H9 (cell line): ENCODE measurements around the gene RCC1. TPM values are rescaled to one million over a fixed set of nuclear protein-coding genes. Genes with fewer than 3 reads are reported as not detected.

Experiments used
- DNase-seq: peaks from one replicate; pipeline ENCODE4 v3.0.0-alpha.2; 2017
- H2AFZ ChIP-seq: one replicate; pipeline ENCODE4 v1.6.1; 2013; ENCODE audit warnings: mild to moderate bottlenecking, low read length, control low read depth, moderate library complexity
- H2AK5ac ChIP-seq: 2 replicates; pipeline ENCODE4 v1.6.1; 2013; ENCODE audit warnings: low read length, control low read depth, mixed read lengths; ENCODE audit not compliant: insufficient read length
- H2BK120ac ChIP-seq: one replicate; pipeline ENCODE4 v1.6.1; 2013; ENCODE audit warnings: low read depth, mild to moderate bottlenecking, low read length, control low read depth, inconsistent platforms; ENCODE audit not compliant: poor library complexity, severe bottlenecking
- H2BK12ac ChIP-seq: 2 replicates; pipeline ENCODE4 v1.6.1; 2013; ENCODE audit warnings: low read length, control low read depth, mixed read lengths, low read depth; ENCODE audit not compliant: insufficient read length
- H2BK15ac ChIP-seq: 2 replicates; pipeline ENCODE4 v1.6.1; 2013; ENCODE audit warnings: low read depth, low read length, control low read depth
- H2BK20ac ChIP-seq: one replicate; pipeline ENCODE4 v1.6.1; 2013; ENCODE audit warnings: low read depth, mild to moderate bottlenecking, low read length, control low read depth, inconsistent platforms; ENCODE audit not compliant: poor library complexity, severe bottlenecking
- H2BK5ac ChIP-seq: 2 replicates; pipeline ENCODE4 v1.6.1; 2013; ENCODE audit warnings: low read length, control low read depth, mixed read lengths; ENCODE audit not compliant: insufficient read length
- H3K14ac ChIP-seq: 2 replicates; pipeline ENCODE4 v1.6.1; 2013; ENCODE audit warnings: low read length, control low read depth; ENCODE audit not compliant: insufficient read depth
- H3K18ac ChIP-seq: 2 replicates; pipeline ENCODE4 v1.6.1; 2013; ENCODE audit warnings: low read depth, mild to moderate bottlenecking, mixed read lengths, low read length, control low read depth; ENCODE audit not compliant: insufficient read length
- H3K23ac ChIP-seq: 2 replicates; pipeline ENCODE4 v1.6.1; 2013; ENCODE audit warnings: low read length, control low read depth, mixed read lengths, low read depth; ENCODE audit not compliant: insufficient read length
- H3K23me2 ChIP-seq: 2 replicates; pipeline ENCODE4 v1.6.1; 2013; ENCODE audit warnings: low read depth, mild to moderate bottlenecking, mixed read lengths, low read length, control low read depth; ENCODE audit not compliant: insufficient read length, poor library complexity, severe bottlenecking
- H3K27ac ChIP-seq: 2 replicates; pipeline ENCODE4 v1.5.1; 2013; ENCODE audit warnings: low read length, control low read depth, mixed read lengths, low read depth; ENCODE audit not compliant: insufficient read length
- H3K27me3 ChIP-seq: 2 replicates; pipeline ENCODE4 v1.6.1; 2013; ENCODE audit warnings: low read length, control low read depth, inconsistent platforms; ENCODE audit not compliant: insufficient read depth
- H3K4ac ChIP-seq: 2 replicates; pipeline ENCODE4 v1.6.1; 2013; ENCODE audit warnings: low read depth, mild to moderate bottlenecking, control low read depth, inconsistent platforms, low read length, moderate library complexity
- H3K4me1 ChIP-seq: 2 replicates; pipeline ENCODE4 v1.6.1; 2013; ENCODE audit warnings: low read length, control low read depth, inconsistent platforms; ENCODE audit not compliant: insufficient read depth
- H3K4me2 ChIP-seq: 2 replicates; pipeline ENCODE4 v1.6.1; 2013; ENCODE audit warnings: low read length, control low read depth, mixed read lengths; ENCODE audit not compliant: insufficient read length, insufficient read depth
- H3K56ac ChIP-seq: 2 replicates; pipeline ENCODE4 v1.6.1; 2013; ENCODE audit warnings: low read depth, mild to moderate bottlenecking, mixed read lengths, low read length, control low read depth; ENCODE audit not compliant: insufficient read length
- H3K79me1 ChIP-seq: 2 replicates; pipeline ENCODE4 v1.6.1; 2013; ENCODE audit warnings: low read depth, mild to moderate bottlenecking, moderate library complexity, low read length, control low read depth, inconsistent platforms; ENCODE audit not compliant: insufficient read depth, poor library complexity, severe bottlenecking
- H3K79me2 ChIP-seq: 2 replicates; pipeline ENCODE4 v1.6.1; 2013; ENCODE audit warnings: low read length, control low read depth, inconsistent platforms; ENCODE audit not compliant: insufficient read depth
- H3K9ac ChIP-seq: 2 replicates; pipeline ENCODE4 v1.6.1; 2013; ENCODE audit warnings: low read length, control low read depth, mixed read lengths; ENCODE audit not compliant: insufficient read length; ENCODE audit errors: extremely low read depth
- H3K9me3 ChIP-seq: one replicate; pipeline ENCODE4 v1.6.1; 2013; ENCODE audit warnings: low read depth, low read length, inconsistent platforms; ENCODE audit not compliant: control insufficient read depth
- H3T11ph ChIP-seq: one replicate; pipeline ENCODE4 v1.6.1; 2013; ENCODE audit warnings: mild to moderate bottlenecking, low read length, control low read depth, inconsistent platforms
- H4K20me1 ChIP-seq: one replicate; pipeline ENCODE4 v1.6.1; 2013; ENCODE audit not compliant: control insufficient read depth, insufficient read length, insufficient read depth
- H4K5ac ChIP-seq: 2 replicates; pipeline ENCODE4 v1.6.1; 2013; ENCODE audit warnings: low read depth, mild to moderate bottlenecking, mixed read lengths, low read length, control low read depth; ENCODE audit not compliant: insufficient read length
- H4K8ac ChIP-seq: replicated peaks from 2 replicates; pipeline ENCODE4 v1.6.1; 2013; ENCODE audit warnings: low read length, control low read depth, mixed read lengths, low read depth; ENCODE audit not compliant: insufficient read length
- H4K91ac ChIP-seq: 2 replicates; pipeline ENCODE4 v1.6.1; 2013; ENCODE audit warnings: low read depth, mild to moderate bottlenecking, moderate library complexity, mixed read lengths, low read length, control low read depth; ENCODE audit not compliant: insufficient read length
- H3K27ac Mint-ChIP-seq, 3 experiments: 2 replicates in 2 of 3; 3 replicates in 1 of 3; pipeline ENCODE4 v1.8.0; 2020 to 2021; ENCODE audit warnings: mixed read lengths in 3 of 3, mild to moderate bottlenecking in 1 of 3, moderate library complexity in 1 of 3
- H3K27me3 Mint-ChIP-seq: 2 replicates; pipeline ENCODE4 v1.8.0; 2021; ENCODE audit warnings: low read depth, mild to moderate bottlenecking, moderate library complexity, mixed read lengths
- H3K36me3 Mint-ChIP-seq, 3 experiments: 2 replicates in 2 of 3; 3 replicates in 1 of 3; pipeline ENCODE4 v1.8.0; 2020 to 2021; ENCODE audit warnings: low read depth in 3 of 3, mixed read lengths in 3 of 3; ENCODE audit not compliant: insufficient read depth in 1 of 3
- H3K4me1 Mint-ChIP-seq, 2 experiments: 2 replicates each; pipeline ENCODE4 v1.8.0; 2020; ENCODE audit warnings: mixed read lengths in 2 of 2
- H3K4me3 Mint-ChIP-seq, 2 experiments: 2 replicates in 1 of 2; 3 replicates in 1 of 2; pipeline ENCODE4 v1.8.0; 2020 to 2021; ENCODE audit warnings: mild to moderate bottlenecking in 2 of 2, mixed read lengths in 2 of 2, moderate library complexity in 1 of 2
- H3K9me3 Mint-ChIP-seq, 2 experiments: 2 replicates in 1 of 2; 3 replicates in 1 of 2; pipeline ENCODE4 v1.8.0; 2020; ENCODE audit warnings: mild to moderate bottlenecking in 2 of 2, mixed read lengths in 2 of 2, moderate library complexity in 1 of 2
- WGBS: extraction: QIAGEN DNeasy Blood & Tissue Kit; methylation state at CpG from one replicate; pipeline ENCODE4 v1.1.7; 2013; ENCODE audit warnings: missing lambda C conversion rate, low lambda C conversion rate, mixed read lengths; ENCODE audit not compliant: insufficient read length; ENCODE audit errors: extremely low coverage; 5-methylcytosine and 5-hydroxymethylcytosine counted together
- total RNA-seq: library from RNA; stranded (reverse); gene quantifications from 2 replicates; pipeline ENCODE4 v1.2.1, GENCODE V29; 2021
- TF ChIP-seq, protein P1 (sequence below): fragments of 200-600 bp; sonication (generic); conservative IDR thresholded peaks from 3 replicates; pipeline ENCODE4 v1.8.0; 2021; ENCODE audit warnings: antibody characterized with exemption, mild to moderate bottlenecking

Gene RCC1
- total RNA-seq, 1 experiment from 2014 or later, result 93.6 TPM

DNA sequence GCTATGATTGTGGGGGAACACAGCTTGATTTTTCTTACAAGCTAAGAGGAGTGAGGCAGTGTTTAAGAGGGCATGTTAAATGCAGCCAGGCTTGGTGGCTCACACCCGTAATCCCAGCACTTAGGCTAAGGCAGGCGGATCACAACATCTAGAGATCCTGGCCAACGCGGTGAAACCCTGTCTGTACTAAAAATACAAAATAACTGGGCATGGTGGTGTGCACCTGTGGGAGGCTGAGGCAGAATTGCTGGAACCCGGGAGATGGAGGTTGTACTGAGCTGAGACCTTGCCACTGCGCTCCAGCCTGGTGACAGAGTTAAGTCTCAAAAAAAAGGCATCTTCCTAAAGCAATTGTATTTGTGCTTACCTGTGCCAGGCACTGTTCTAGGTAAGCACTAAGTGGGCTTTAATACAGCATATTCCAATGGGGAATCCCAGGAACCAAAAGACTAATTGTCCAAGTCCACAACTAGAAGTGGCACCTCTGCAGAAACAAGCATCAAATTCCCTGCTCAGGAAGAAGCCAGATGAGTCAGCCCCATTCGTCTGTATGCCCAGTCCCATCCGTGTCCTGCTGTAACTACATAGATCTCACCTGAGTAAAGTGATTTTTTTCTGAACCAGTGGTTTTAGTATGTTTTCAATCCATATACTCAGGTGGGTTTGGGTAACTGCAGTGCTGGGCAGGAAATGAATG lies 4.6 kb downstream of the RCC1 start:
- Histone ChIP-seq H2BK120ac (no peak overlapping the region), H2AFZ (no peak overlapping the region), H3K79me2 (no peaks in the 10 kb centered on the region), H3K79me1 (no peaks in the 10 kb centered on the region), H3K56ac (no peak overlapping the region), H2BK15ac (no peak overlapping the region), H4K8ac (peak overlapping the region; percentile 38), H2BK12ac (no peak overlapping the region), H3K4me2 (peak overlapping the region; percentile 65), H3K27me3 (no peaks in the 10 kb centered on the region), H4K20me1 (peaks cover 3% of the 10 kb centered on the region), H3K4ac (no peak overlapping the region), H3K27ac (peak overlapping the region; percentile 89), H3K18ac (peak overlapping the region; percentile 9), H3K23me2 (peaks cover 4% of the 10 kb centered on the region), H2BK20ac (no peak overlapping the region), H4K5ac (peak overlapping the region; percentile 79), H2AK5ac (no peak overlapping the region), H3K9me3 (no peaks in the 10 kb centered on the region), H3K4me1 (peaks cover 2% of the 10 kb centered on the region; the same call in 1 of the 2 replicates), H3K9ac (peak overlapping the region; percentile 99), H3K14ac (no peak overlapping the region), H3K23ac (no peak overlapping the region), H4K91ac (no peak overlapping the region), H3T11ph (no peak overlapping the region), H2BK5ac (no peak overlapping the region)
- Mint-ChIP-seq H3K27me3 (peaks cover 56% of the 10 kb centered on the region), H3K27ac (peak overlapping the region; percentile 94 to 99 (median 99)), H3K9me3 (peaks cover 7 to 8% of the 10 kb centered on the region in 2 experiments), H3K4me3 (peak overlapping the region; percentile 97), H3K36me3 (peaks cover 67 to 81% (median 80%) of the 10 kb centered on the region in 3 experiments), H3K4me1 (peaks cover 18 to 33% of the 10 kb centered on the region in 2 experiments)
- no peak for DNase-seq
- no CpG with 5 or more reads among the region's 8 CpGs for WGBS
- TF ChIP-seq, protein P1, sequence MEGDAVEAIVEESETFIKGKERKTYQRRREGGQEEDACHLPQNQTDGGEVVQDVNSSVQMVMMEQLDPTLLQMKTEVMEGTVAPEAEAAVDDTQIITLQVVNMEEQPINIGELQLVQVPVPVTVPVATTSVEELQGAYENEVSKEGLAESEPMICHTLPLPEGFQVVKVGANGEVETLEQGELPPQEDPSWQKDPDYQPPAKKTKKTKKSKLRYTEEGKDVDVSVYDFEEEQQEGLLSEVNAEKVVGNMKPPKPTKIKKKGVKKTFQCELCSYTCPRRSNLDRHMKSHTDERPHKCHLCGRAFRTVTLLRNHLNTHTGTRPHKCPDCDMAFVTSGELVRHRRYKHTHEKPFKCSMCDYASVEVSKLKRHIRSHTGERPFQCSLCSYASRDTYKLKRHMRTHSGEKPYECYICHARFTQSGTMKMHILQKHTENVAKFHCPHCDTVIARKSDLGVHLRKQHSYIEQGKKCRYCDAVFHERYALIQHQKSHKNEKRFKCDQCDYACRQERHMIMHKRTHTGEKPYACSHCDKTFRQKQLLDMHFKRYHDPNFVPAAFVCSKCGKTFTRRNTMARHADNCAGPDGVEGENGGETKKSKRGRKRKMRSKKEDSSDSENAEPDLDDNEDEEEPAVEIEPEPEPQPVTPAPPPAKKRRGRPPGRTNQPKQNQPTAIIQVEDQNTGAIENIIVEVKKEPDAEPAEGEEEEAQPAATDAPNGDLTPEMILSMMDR, result no peak
